HEK293T (cell line): ENCODE measurements around the gene POLD2.

ENCODE experiments used
- CTCF ChIA-PET: fragments of 350-600 bp; formaldehyde crosslinking; extraction: SDS; loops from one replicate; lab custom pipeline; 2021; ENCODE audit warnings: antibody characterized with exemption, inconsistent platforms; lab: Yijun Ruan, JAX
- POLR2A ChIA-PET: fragments of 350-600 bp; formaldehyde crosslinking; extraction: SDS; loops from one replicate; lab custom pipeline; 2020; ENCODE audit warnings: antibody characterized with exemption, inconsistent platforms; lab: Yijun Ruan, JAX
- DNase-seq: peaks from one replicate; pipeline ENCODE4 v3.0.0; 2012; ENCODE audit warnings: mixed read lengths; ENCODE audit errors: extremely low spot score
- ARNT ChIP-seq: fragments of 450-650 bp; IDR thresholded peaks from 2 replicates; pipeline ENCODE4 v1.6.1; 2017; ENCODE audit warnings: mild to moderate bottlenecking
- BHLHE40 ChIP-seq: fragments of 450-650 bp; IDR thresholded peaks from 2 replicates; pipeline ENCODE4 v1.6.1; 2016; ENCODE audit warnings: mild to moderate bottlenecking, moderate library complexity, borderline replicate concordance
- CTBP1 ChIP-seq: fragments of 450-650 bp; IDR thresholded peaks from 2 replicates; pipeline ENCODE4 v1.6.1; 2016; ENCODE audit warnings: borderline replicate concordance
- ELF4 ChIP-seq: fragments of 450-650 bp; IDR thresholded peaks from 2 replicates; pipeline ENCODE4 v1.6.1; 2017; ENCODE audit warnings: antibody characterized with exemption
- FOXA1 ChIP-seq: fragments of 450-650 bp; IDR thresholded peaks from 2 replicates; pipeline ENCODE4 v1.6.1; 2016; ENCODE audit warnings: mild to moderate bottlenecking
- FOXK2 ChIP-seq: fragments of 450-650 bp; IDR thresholded peaks from 2 replicates; pipeline ENCODE4 v1.6.1; 2016; ENCODE audit warnings: mild to moderate bottlenecking
- HDGF ChIP-seq: fragments of 450-650 bp; IDR thresholded peaks from 2 replicates; pipeline ENCODE4 v1.6.1; 2017; ENCODE audit warnings: antibody characterized with exemption, borderline replicate concordance
- L3MBTL2 ChIP-seq: fragments of 450-650 bp; conservative IDR thresholded peaks from 2 replicates; pipeline ENCODE4 v1.6.1; 2016; ENCODE audit warnings: mild to moderate bottlenecking
- NFRKB ChIP-seq: fragments of 450-650 bp; IDR thresholded peaks from 2 replicates; pipeline ENCODE4 v1.6.1; 2016; ENCODE audit warnings: mild to moderate bottlenecking, moderate library complexity
- PKNOX1 ChIP-seq: fragments of 450-650 bp; IDR thresholded peaks from 2 replicates; pipeline ENCODE4 v1.6.1; 2016
- SP1 ChIP-seq: fragments of 450-650 bp; IDR thresholded peaks from 2 replicates; pipeline ENCODE4 v1.6.1; 2017
- SUZ12 ChIP-seq: fragments of 450-650 bp; IDR thresholded peaks from 2 replicates; pipeline ENCODE4 v1.6.1; 2016; ENCODE audit warnings: mild to moderate bottlenecking
- TARDBP ChIP-seq: fragments of 450-650 bp; IDR thresholded peaks from 2 replicates; pipeline ENCODE4 v1.6.1; 2016
- ZNF384 ChIP-seq: fragments of 450-650 bp; IDR thresholded peaks from 2 replicates; pipeline ENCODE4 v1.6.1; 2016

The POLD2 gene

GRCh38 chr7:44066494-44067063 lies 56.8 kb downstream of the POLD2 start:
- POLR2A ChIA-PET: interaction anchor here (0.7 to 1.7 kb wide), 3 partner anchors 9 to 56 kb away, joined by 4 to 6 read pairs (median 5); partner anchors contain the start of gene POLD2
- CTCF ChIA-PET: no interaction called here
- DNase-seq: no peak
- TF ChIP-seq ELF4 (no peak), BHLHE40 (no peak), FOXK2 (no peak), HDGF (no peak), CTBP1 (no peak), PKNOX1 (no peak), SP1 (no peak), L3MBTL2 (no peak), NFRKB (no peak), SUZ12 (no peak), FOXA1 (no peak), TARDBP (no peak)

GRCh38 chr7:44066111-44066460 lies 57.3 kb downstream of the POLD2 start:
- CTCF ChIA-PET: no interaction called here

GRCh38 chr7:44065431-44066110 lies 57.8 kb downstream of the POLD2 start, which contains the start of gene PGAM2:
Gene PGAM2 (minus strand): TSS chr7:44065567. CDS start chr7:44065529, 38 bp downstream.
- POLR2A ChIA-PET: interaction anchor here (0.7 kb wide), 1 partner anchor 15 kb away, joined by 4 read pairs; no protein-coding TSS in a partner anchor
- TF ChIP-seq HDGF (no peak), SP1 (no peak), PKNOX1 (peak; percentile 89), NFRKB (no peak)
- no peak for DNase-seq
- CTCF ChIA-PET: no interaction called here

More at GRCh38 chr7:44066111-44066460, 57.3 kb downstream of the POLD2 start:
- POLR2A ChIA-PET: interaction anchor here (0.7 kb wide), 1 partner anchor 16 kb away, joined by 4 read pairs; no protein-coding TSS in a partner anchor
- TF ChIP-seq HDGF: no peak
- TF ChIP-seq L3MBTL2: no peak
- TF ChIP-seq CTBP1: no peak
- no peak for TF ChIP-seq ZNF384
- no peak for TF ChIP-seq FOXA1
- no peak for TF ChIP-seq BHLHE40
- no peak for DNase-seq

- no peak for DNase-seq
- ChIA-PET POLR2A (interaction anchor here (1.9 kb wide), 1 partner anchor 20 kb away, joined by 7 read pairs; the partner anchor contains the start of gene DBNL), CTCF (no interaction called here)
- TF ChIP-seq L3MBTL2: no peak
- TF ChIP-seq ARNT: no peak
Measured at GRCh38 chr7:44064791-44065430, 58.4 kb downstream of the POLD2 start.
